ENCODE data around the gene GUSB. TPM values are rescaled to one million over a fixed set of nuclear protein-coding genes. Genes with fewer than 3 reads are reported as not detected.
"Not testable (repeated sequence)": the region's sequence is repeated elsewhere in the genome, so short reads cannot be mapped to it uniquely, and the experiment has no call there.

The GUSB gene
- polyA plus RNA-seq, 2 of the 4 experiments (the other 2 are of a cell fraction): 32.3 TPM

GRCh38 chr7:65968256-65969185 is 13.5 kb downstream of the GUSB start:
- 89% methylated on average over 26 of the region's 26 CpGs for WGBS (ENCODE audit: missing lambda C conversion rate)
- Histone ChIP-seq H3K4me1 (no peaks in the 10 kb centered on the region), H3K27ac (peak overlapping the region in 1 of 2 experiments; percentile 73; a peak in 4 of 6 replicates), H3K4me2 (no peak overlapping the region), H3K4me3 (no peak overlapping the region), H3K9me3 (no peaks in the 10 kb centered on the region)
- ATAC-seq (no peak), DNase-seq (ENCODE audit: low read depth in 1 of 2, low spot score in 1 of 2) (no peak), FAIRE-seq (no peak)
- TF ChIP-seq NFE2L2 (conservative IDR thresholded peaks at IDR 0.05; ENCODE audit: low read length) (no peak), RARB (CRISPR knock-in tag; IDR thresholded peaks at IDR 0.05) (no peak), MAZ (IDR thresholded peaks at IDR 0.05; ENCODE audit: borderline replicate concordance, low read depth, low read length) (no peak), MYC (IDR thresholded peaks at IDR 0.05; ENCODE audit: borderline replicate concordance, low read length) (no peak)
- ChIA-PET CTCF (interaction anchor here (0.6 to 1.8 kb wide), 2 partner anchors 14 to 15 kb away, joined by 3 read pairs; partner anchors contain the start of gene GUSB), POLR2A (interaction anchor here (0.6 kb wide), 1 partner anchor 14 kb away, joined by 3 read pairs; no protein-coding TSS in a partner anchor)

GRCh38 chr7:65967361-65968155 is 14.5 kb downstream of the GUSB start:
- Histone ChIP-seq H3K4me2 (no peak overlapping the region), H3K4me1 (no peaks in the 10 kb centered on the region), H3K9me3 (no peaks in the 10 kb centered on the region), H3K27ac (peak overlapping the region; percentile 30 to 73; a peak in 4 of 6 replicates), H3K4me3 (no peak overlapping the region)
- CTCF ChIA-PET: interaction anchor here (0.6 kb wide), 1 partner anchor 16 kb away, joined by 3 read pairs; no protein-coding TSS in a partner anchor
- POLR2A ChIA-PET: no interaction called here
- no peak for FAIRE-seq
- DNase-seq (ENCODE audit: low read depth in 1 of 2, low spot score in 1 of 2): no peak
- ATAC-seq: no peak
- 92% methylated on average over 16 of the region's 17 CpGs for WGBS (ENCODE audit: missing lambda C conversion rate)
- peak; percentile 65 for TF ChIP-seq MAFK (IDR thresholded peaks at IDR 0.05; ENCODE audit: partially characterized antibody)
- peak; percentile 59; the same call in 1 of the 2 replicates for TF ChIP-seq NFE2L2 (conservative IDR thresholded peaks at IDR 0.05; ENCODE audit: low read length)
- no peak for TF ChIP-seq FOSB (CRISPR knock-in tag; IDR thresholded peaks at IDR 0.05)
- no peak for TF ChIP-seq RARB (CRISPR knock-in tag; IDR thresholded peaks at IDR 0.05)

GRCh38 chr7:65966146-65966545 is 15.9 kb downstream of the GUSB start:
- TF ChIP-seq KDM5A (IDR thresholded peaks at IDR 0.05) (no peak), SREBF2 (IDR thresholded peaks at IDR 0.05) (no peak), EP300 (IDR thresholded peaks at IDR 0.05) (no peak), USF2 (IDR thresholded peaks at IDR 0.05) (no peak), FOSL2 (IDR thresholded peaks at IDR 0.05) (no peak), FOSL2 (CRISPR knock-in tag; IDR thresholded peaks at IDR 0.05) (no peak), RARB (CRISPR knock-in tag; IDR thresholded peaks at IDR 0.05) (no peak), HMGXB4 (CRISPR knock-in tag; IDR thresholded peaks at IDR 0.05; ENCODE audit: borderline replicate concordance) (no peak), FOSB (CRISPR knock-in tag; IDR thresholded peaks at IDR 0.05) (no peak), TFCP2L1 (CRISPR knock-in tag; IDR thresholded peaks at IDR 0.05) (no peak), RAD21 (conservative IDR thresholded peaks at IDR 0.05 in 1 of 2, IDR thresholded peaks at IDR 0.05 in 1 of 2) (no peak), NFE2L2 (conservative IDR thresholded peaks at IDR 0.05; ENCODE audit: low read length) (no peak), HOXB5 (CRISPR knock-in tag; IDR thresholded peaks at IDR 0.05) (no peak), ZNF302 (CRISPR knock-in tag; IDR thresholded peaks at IDR 0.05) (no peak), ZC3H11A (IDR thresholded peaks at IDR 0.05) (no peak), ZFP36 (IDR thresholded peaks at IDR 0.05; ENCODE audit: borderline replicate concordance, partially characterized antibody) (no peak)
- no peak overlapping the region for H3K4me3 ChIP-seq
- WGBS (ENCODE audit: missing lambda C conversion rate): 92% methylated on average over 6 of the region's 6 CpGs
- H3K27ac ChIP-seq: no peak overlapping the region
- H3K9me3 ChIP-seq: no peaks in the 10 kb centered on the region
- FAIRE-seq: no peak
- CTCF ChIA-PET: no interaction called here
- DNase-seq (ENCODE audit: low read depth in 1 of 2, low spot score in 1 of 2): no peak
- POLR2A ChIA-PET: no interaction called here
- no peaks in the 10 kb centered on the region for H3K4me1 ChIP-seq
- no peak overlapping the region for H3K4me2 ChIP-seq
- no peak for ATAC-seq

DNA sequence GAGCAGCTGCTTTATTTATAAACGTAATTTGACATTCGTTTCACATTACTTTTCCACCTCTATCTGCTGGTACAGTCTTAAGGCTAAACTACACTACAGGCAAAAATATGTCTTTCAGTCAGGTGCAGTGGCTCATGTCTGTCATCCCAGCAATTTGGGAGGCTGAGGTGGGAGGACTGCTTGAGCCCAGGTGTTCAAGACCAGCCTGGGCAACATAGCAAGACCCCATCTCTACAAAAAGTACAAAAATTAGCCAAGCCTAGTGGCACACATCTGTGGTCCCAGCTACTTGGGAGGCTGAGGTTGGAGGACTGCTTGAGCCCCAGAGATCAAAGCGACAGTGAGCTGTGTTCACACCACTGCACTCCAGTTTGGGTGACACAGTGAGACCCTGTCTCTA is 17.3 kb downstream of the GUSB start:
- ATAC-seq; H3K4me3 ChIP-seq; H3K4me2 ChIP-seq; POLR2A ChIA-PET; H3K27ac ChIP-seq; FAIRE-seq; H3K9me3 ChIP-seq; H3K4me1 ChIP-seq; DNase-seq (ENCODE audit: low read depth in 1 of 2, low spot score in 1 of 2): not testable (repeated sequence)
- CTCF ChIA-PET: interaction anchor here (1.0 to 1.1 kb wide), 2 partner anchors 13 to 14 kb away, joined by 3 read pairs; no protein-coding TSS in a partner anchor
- 90% methylated on average over 3 of the region's 3 CpGs for WGBS (ENCODE audit: missing lambda C conversion rate)
